Measurements from ENCODE around the gene TPD52L2.

The TPD52L2 gene

GRCh38 chr20:63898882-63899558 lies 34.0 kb downstream of the TPD52L2 start:
- no peak for TF ChIP-seq CTCF (IDR thresholded peaks at IDR 0.05)

- no peak for TF ChIP-seq CTCF (IDR thresholded peaks at IDR 0.05)
Observed at GRCh38 chr20:63900413-63900812, 35.3 kb downstream of the TPD52L2 start.

DNA sequence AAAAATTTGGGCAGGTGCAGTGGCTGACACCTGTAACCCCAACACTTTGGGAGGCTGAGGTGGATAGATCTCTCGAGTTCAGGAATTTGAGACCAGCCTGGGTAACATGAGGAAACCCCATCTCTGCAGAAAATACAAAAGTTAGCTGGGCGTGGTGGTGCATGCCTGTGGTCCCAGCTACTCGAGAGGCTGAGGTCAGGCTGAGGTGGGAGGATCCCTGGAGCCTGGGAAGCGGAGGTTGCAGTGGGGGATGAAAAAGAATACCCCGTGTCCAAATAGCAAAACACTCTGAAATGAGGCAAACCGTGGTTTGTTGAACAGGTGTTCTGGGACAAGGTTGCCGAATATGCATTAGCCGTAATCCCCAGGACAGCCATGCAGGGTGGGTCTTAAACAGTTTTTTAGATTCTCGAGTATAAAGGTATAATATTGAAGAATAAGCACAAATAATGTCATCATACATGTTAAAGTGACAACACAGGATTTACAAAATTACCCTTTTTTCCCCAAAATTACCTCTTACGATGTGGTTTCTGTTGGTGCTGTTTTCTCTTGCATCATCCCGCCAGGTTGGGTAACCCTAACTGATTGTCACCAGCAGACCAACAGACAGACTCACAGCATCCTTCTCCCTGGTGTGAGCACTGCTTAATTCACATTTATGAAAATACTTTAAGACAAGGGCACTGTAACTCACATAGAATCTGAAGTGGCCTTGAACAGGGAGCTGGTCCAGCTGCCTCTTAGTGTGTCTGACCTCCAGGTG lies 38.9 kb downstream of the TPD52L2 start:
- no peak for TF ChIP-seq CTCF (IDR thresholded peaks at IDR 0.05)

DNA sequence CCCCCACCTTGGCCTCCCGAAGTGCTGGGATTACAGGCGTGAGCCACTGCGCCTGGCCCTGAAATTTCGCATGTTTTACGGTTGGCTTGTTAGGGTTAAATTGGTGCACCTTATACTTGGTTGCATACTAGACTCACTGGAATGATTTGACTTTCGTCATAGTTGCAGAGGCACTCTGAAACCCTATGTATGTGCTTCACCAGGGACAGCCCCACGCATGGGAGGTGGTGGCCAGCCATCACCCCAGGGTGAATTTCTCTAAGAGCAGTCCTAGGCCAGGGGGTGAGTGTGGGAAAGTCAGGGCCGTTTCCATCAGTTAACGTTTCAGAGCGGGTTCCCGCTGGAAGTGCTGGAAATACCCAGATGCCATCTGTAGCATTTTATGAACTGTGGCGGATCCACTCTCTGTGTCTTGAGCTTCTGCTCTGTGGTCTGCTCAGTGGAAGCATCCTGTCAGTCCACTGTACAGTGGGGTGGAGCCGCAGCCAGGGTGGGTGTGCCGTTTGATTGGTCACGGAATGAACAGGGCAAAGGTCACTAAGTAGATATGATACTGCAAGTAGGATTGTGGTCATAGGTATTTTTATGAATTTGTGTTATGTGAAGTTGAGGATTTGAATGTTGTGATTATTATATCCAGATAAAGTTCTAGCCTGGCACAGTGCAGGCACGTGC lies 43.1 kb downstream of the TPD52L2 start:
- no peak for TF ChIP-seq CTCF (IDR thresholded peaks at IDR 0.05)

DNA sequence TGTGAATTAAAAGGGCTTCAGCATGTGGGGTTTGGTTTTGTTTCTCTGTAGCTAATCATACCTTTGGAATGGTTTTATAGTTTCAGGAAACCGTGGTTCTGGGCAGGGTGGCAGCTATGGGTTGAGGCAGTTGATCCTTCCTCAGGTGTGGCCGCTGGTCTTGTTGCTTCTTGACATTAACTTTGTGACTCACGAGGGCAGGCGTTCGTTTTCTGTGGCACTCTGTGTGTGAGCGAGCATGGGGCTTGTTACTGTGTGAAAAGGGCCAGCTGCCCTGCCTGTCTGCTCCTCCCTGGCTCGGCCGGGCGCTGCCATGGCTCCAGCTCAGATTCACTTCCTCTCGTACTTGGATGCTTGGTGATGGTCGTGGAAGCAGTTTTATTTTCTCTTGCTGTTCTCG lies 46.1 kb downstream of the TPD52L2 start:
- no peak for TF ChIP-seq CTCF (IDR thresholded peaks at IDR 0.05)

DNA sequence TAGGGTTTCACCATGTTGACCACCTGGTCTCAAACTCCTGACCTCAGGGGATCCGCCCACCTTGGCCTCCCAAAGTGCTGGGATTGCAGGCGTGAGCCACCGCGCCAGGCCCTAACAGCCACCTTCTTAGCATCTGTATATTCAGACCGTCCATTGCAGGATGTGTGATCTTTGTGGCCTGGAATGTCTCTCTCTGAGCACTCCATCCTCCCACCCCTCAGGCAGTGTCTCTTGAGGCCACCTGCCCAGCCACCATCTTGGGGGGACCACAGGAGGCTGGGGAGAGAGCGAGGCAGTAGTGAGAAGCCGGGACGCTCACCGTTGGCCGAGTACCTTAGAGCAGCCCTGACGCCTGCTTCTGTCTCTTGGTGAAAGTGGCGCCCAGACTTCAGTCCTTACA lies 48.7 kb downstream of the TPD52L2 start:
- no peak for TF ChIP-seq CTCF (IDR thresholded peaks at IDR 0.05)

DNA sequence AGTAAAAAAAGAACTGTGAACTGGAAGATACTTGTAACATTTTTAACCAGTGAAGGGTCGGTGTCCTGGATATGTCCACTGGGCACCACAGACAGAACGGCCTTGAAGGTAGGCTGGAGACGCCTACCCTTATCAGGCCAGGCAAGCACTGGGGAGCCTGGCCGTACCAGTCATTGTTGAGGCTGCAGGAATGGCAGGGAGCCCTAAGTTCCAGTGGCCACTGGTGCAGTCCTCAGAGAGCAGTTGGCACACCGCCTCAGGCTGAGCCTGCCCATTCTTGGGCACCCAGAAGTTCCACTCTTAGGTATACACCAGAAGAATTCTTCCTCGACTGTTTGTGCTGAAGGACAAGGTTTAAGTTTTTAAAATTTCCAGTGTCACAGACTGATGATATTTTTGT lies 50.4 kb downstream of the TPD52L2 start:
- no peak for TF ChIP-seq CTCF (IDR thresholded peaks at IDR 0.05)
